ENCODE results near the gene RYR2. TPM values are rescaled to one million over a fixed set of nuclear protein-coding genes. Genes with fewer than 3 reads are reported as not detected.

The RYR2 gene
- total RNA-seq, 1 donor from 2014 or later, result 4.8 TPM

- no peaks in the 10 kb centered on the region for H3K27me3 ChIP-seq (ENCODE audit: low read depth)
- no peaks in the 10 kb centered on the region for H3K9me3 ChIP-seq
- no peaks in the 10 kb centered on the region for H3K4me1 ChIP-seq
- TF ChIP-seq, protein P1, sequence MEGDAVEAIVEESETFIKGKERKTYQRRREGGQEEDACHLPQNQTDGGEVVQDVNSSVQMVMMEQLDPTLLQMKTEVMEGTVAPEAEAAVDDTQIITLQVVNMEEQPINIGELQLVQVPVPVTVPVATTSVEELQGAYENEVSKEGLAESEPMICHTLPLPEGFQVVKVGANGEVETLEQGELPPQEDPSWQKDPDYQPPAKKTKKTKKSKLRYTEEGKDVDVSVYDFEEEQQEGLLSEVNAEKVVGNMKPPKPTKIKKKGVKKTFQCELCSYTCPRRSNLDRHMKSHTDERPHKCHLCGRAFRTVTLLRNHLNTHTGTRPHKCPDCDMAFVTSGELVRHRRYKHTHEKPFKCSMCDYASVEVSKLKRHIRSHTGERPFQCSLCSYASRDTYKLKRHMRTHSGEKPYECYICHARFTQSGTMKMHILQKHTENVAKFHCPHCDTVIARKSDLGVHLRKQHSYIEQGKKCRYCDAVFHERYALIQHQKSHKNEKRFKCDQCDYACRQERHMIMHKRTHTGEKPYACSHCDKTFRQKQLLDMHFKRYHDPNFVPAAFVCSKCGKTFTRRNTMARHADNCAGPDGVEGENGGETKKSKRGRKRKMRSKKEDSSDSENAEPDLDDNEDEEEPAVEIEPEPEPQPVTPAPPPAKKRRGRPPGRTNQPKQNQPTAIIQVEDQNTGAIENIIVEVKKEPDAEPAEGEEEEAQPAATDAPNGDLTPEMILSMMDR (IDR thresholded peaks at IDR 0.05), result no peak
- ATAC-seq (no peak), DNase-seq (no peak)
- intact Hi-C loops (cut with DNase I), result no loop called here
- H3K36me3 ChIP-seq, result no peaks in the 10 kb centered on the region
- no peak overlapping the region for H3K27ac ChIP-seq
- no peak overlapping the region for H3K4me3 ChIP-seq
These were observed 836.4 kb downstream of the RYR2 start for GRCh38 chr1:237878406-237878805.

DNA sequence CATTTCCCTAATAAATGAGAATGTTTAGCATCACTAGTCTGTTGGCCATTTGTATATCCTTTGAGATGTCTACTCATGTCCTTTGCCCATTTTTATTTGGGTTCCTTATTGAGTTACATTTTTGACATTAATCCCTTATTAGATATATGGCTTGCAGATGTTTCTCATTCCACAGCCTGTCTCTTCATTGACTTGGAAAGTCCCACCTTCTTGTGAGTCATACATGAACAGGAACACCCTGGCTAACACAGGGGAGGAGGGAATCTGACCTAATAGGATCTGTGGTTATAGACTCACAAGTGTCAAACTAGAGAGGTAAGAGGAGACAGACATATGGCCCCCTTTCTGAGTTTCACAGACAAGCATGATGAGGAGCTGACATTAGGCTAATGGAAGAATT lies 837.2 kb downstream of the RYR2 start:
- no peaks in the 10 kb centered on the region for H3K36me3 ChIP-seq
- no peaks in the 10 kb centered on the region for H3K4me1 ChIP-seq
- TF ChIP-seq, protein P1 (IDR thresholded peaks at IDR 0.05), result no peak
- H3K4me3 ChIP-seq, result no peak overlapping the region
- ATAC-seq, result no peak
- DNase-seq, result no peak
- intact Hi-C loops (cut with DNase I), result no loop called here
- no peak overlapping the region for H3K27ac ChIP-seq
- H3K9me3 ChIP-seq, result no peaks in the 10 kb centered on the region
- no peaks in the 10 kb centered on the region for H3K27me3 ChIP-seq (ENCODE audit: low read depth)

Small RNA genes lying within 50 kb of the gene (microRNA-seq; reads per million reads assigned to microRNA genes)
- not detected for gene MIR4428 (ENCODE audit: borderline number of aligned reads)

Other genes starting within 250 kb of the RYR2 start
- gene MTR, start 246.9 kb upstream of the RYR2 start, total RNA-seq, result 35.7 TPM
- not detected for gene MT1HL1, start 37.7 kb upstream of the RYR2 start, total RNA-seq

All from lower lobe of right lung (tissue), 2 donors.